Measurements from ENCODE around the gene LCN9. TPM values are rescaled to one million over a fixed set of nuclear protein-coding genes. Genes with fewer than 3 reads are reported as not detected.

LCN9 gene
- total RNA-seq, 3 donors from 2014 or later = not detected

- ATAC-seq = no peak
- Histone ChIP-seq H3K4me3 (no peak overlapping the region), H3K4me1 (ENCODE audit: low read depth) (no peaks in the 10 kb centered on the region), H3K9me3 (no peaks in the 10 kb centered on the region), H3K36me3 (ENCODE audit: low read depth) (no peaks in the 10 kb centered on the region)
- no peak for DNase-seq
- intact Hi-C loops (cut with DNase I, micrococcal nuclease) = no loop called here
- TF ChIP-seq CTCF (IDR thresholded peaks at IDR 0.05) = no peak
These were observed 46.2 kb upstream of the LCN9 start for GRCh38 chr9:135616619-135617537.

GRCh38 chr9:135617538-135617900, 45.6 kb upstream of the LCN9 start:
- no peaks in the 10 kb centered on the region for H3K4me1 ChIP-seq (ENCODE audit: low read depth)
- intact Hi-C loops (cut with DNase I, micrococcal nuclease) = no loop called here
- H3K4me3 ChIP-seq = no peak overlapping the region
- ATAC-seq (no peak), DNase-seq (no peak)
- no peaks in the 10 kb centered on the region for H3K36me3 ChIP-seq (ENCODE audit: low read depth)
- no peaks in the 10 kb centered on the region for H3K9me3 ChIP-seq
- no peak for TF ChIP-seq CTCF (IDR thresholded peaks at IDR 0.05)

GRCh38 chr9:135617991-135618411, 45.1 kb upstream of the LCN9 start:
- no peaks in the 10 kb centered on the region for H3K9me3 ChIP-seq
- intact Hi-C loops (cut with DNase I, micrococcal nuclease) = no loop called here
- no peak for TF ChIP-seq CTCF (IDR thresholded peaks at IDR 0.05)
- H3K4me1 ChIP-seq (ENCODE audit: low read depth) = no peaks in the 10 kb centered on the region
- DNase-seq = no peak
- no peaks in the 10 kb centered on the region for H3K36me3 ChIP-seq (ENCODE audit: low read depth)
- ATAC-seq = no peak
- H3K4me3 ChIP-seq = no peak overlapping the region

GRCh38 chr9:135618866-135619598, 44.1 kb upstream of the LCN9 start:
- intact Hi-C loops (cut with DNase I, micrococcal nuclease) = no loop called here
- no peak for TF ChIP-seq CTCF (IDR thresholded peaks at IDR 0.05)
- Histone ChIP-seq H3K36me3 (ENCODE audit: low read depth) (no peaks in the 10 kb centered on the region), H3K4me3 (no peak overlapping the region), H3K9me3 (no peaks in the 10 kb centered on the region), H3K4me1 (ENCODE audit: low read depth) (no peaks in the 10 kb centered on the region)
- DNase-seq (no peak), ATAC-seq (no peak)

- H3K9me3 ChIP-seq = no peaks in the 10 kb centered on the region
- no peak for ATAC-seq
- intact Hi-C loops (cut with DNase I, micrococcal nuclease) = no loop called here
- H3K4me1 ChIP-seq (ENCODE audit: low read depth) = no peaks in the 10 kb centered on the region
- no peak for DNase-seq
- no peaks in the 10 kb centered on the region for H3K36me3 ChIP-seq (ENCODE audit: low read depth)
- no peak overlapping the region for H3K4me3 ChIP-seq
- no peak for TF ChIP-seq CTCF (IDR thresholded peaks at IDR 0.05)
These were observed 43.6 kb upstream of the LCN9 start for GRCh38 chr9:135619599-135619886.
